T-helper 2 cell treated with Interferon-gamma antibody and Interleukin-4, amounts not matched to agents 100 ng/mL and 5 ng/mL, for 36 hours (primary cell): ENCODE data around the gene DPYSL4. TPM values are rescaled to one million over a fixed set of nuclear protein-coding genes. Genes with fewer than 3 reads are reported as not detected.

ENCODE experiments used
- intact Hi-C: fragments of 100-400 bp; cut with micrococcal nuclease; formaldehyde crosslinking; loops from one replicate; pipeline ENCODE4 v1.15.1; 2023
- total RNA-seq: library from RNA; stranded (reverse); gene quantifications from 2 replicates; pipeline ENCODE4 v1.2.3, GENCODE V29; 2022

DPYSL4 gene
- total RNA-seq, 1 donor from 2014 or later = 11.1 TPM

DNA sequence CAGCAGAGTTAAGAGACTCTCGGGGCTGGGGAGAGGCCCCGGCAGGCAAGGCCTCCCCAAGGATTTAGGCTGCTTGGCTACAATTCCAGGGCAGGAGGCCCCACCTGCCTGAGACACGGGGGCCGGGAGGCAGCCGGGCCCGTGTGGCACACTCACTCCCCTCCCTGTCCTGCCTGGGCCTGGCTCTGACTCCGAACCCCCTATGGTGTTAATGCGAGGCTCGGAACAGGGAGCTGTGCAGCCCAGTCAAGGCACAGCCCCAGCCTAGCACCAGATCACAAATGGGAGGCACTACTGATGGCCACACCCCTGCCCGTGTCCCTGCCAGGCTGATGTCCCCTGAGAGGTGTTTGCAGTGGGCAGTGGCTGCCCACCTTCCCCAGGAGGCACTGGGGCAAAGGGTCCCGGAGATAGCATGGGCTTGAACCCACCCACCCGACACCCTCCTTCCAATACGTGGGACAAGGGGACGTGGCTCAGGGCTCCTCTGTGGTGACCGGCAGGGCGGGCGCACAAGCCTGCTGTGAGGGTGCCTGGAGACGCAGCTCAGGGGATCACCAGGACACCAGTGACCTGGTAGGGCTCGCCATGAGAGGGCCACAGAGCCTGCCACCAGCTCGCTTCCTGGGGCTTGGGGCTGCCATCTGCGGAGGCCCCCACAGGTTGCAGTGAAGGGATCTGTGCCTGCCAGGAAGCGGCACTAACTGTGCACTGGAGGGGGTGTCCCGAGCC is 37.0 kb downstream of the DPYSL4 start:
- intact Hi-C loops = loop anchor here (1.0 to 5.0 kb wide), 3 partner anchors 109 to 230 kb away; partner anchors contain the start of gene LRRC27

DNA sequence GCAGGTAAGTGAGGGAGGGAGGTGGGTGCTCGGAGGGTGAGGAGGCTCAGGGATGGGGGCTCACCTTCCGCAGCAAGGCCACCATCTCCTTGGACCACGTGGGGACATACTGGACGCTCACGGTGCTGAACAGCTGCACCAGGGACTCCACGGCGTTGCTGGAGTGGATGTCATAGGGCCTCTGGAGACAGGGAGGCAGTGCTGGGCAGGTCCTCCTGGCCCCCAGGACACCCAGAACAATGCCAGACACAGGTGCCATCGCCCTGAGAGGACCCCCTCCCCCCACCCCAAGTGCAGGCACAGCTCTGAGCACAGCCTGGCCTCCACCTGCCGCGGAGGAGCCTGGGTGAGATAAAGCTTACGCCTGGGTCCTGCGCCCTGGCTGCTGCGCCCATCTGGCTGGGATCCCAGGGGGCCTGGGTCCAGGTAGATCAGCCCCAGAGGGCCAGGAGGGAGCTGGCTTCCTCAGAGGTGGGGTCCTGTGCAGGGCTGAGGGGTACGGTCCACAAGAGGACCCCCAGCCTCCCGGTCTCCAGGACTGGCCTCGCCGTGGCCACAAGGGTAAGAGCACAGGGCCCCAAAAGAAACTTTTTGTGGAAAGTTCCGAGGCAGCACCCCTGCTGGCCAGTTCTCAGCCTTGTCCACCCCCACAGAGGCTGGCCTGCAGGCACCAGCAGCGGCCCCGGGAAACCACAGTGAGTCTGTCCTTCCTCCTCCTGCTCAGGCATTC is 37.8 kb downstream of the DPYSL4 start:
- intact Hi-C loops = loop anchor here (5.0 kb wide), 1 partner anchor 108 kb away; the partner anchor contains the start of gene LRRC27

DNA sequence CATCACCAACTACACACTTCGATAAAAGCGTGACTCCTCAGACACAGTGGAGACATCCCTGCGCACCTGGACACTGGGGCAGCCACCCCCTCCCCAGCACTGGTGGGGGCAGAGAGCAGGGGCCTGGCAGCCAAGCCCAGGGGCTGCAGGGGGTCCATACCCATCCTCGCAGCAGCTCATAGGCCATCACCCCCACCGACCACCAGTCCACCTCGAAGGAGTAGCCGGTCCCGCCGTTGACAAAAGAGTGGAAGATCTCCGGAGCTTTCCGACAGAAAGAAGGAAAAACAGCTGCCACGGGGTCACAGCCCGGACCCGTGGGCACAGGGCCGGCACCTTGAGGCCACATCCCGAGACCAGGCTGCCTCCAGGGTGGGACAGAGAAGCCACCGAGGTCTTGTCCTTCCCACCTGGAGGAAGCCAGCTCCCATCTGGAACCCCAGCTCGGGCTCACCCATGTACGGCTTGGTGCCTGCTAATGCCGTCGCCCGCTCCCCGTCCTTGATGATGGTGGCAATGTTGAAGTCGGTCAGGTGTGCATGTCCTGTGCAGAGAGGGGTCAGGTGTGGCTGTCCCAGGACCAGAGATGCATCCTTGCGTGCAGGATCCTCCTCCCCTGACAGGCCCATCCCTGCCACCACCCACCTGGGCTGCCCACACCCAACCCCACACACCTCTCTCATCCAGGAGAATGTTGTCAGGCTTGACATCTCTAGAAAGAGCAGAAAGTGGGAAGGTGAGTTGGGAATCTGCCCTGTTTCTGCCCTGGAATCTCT is 38.5 kb downstream of the DPYSL4 start:
- intact Hi-C loops = no loop called here

DNA sequence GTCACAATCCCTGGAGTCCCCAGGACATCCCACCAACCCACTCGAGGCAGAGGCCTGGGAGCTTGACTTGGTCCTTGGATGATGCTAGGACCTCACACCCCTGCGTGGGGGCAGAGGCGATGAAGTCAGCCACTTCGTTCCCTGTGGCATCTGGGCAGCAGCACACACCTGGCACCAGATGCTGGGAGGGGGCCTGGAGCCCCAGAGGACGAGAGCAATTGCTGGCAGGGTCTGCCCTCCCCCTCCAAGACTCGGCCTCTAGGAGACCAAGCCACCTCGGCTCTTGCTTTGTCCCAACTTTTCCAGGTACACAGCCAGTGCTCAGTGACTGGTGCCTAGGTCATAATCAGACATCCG is 39.1 kb downstream of the DPYSL4 start:
- intact Hi-C loops = no loop called here

DNA sequence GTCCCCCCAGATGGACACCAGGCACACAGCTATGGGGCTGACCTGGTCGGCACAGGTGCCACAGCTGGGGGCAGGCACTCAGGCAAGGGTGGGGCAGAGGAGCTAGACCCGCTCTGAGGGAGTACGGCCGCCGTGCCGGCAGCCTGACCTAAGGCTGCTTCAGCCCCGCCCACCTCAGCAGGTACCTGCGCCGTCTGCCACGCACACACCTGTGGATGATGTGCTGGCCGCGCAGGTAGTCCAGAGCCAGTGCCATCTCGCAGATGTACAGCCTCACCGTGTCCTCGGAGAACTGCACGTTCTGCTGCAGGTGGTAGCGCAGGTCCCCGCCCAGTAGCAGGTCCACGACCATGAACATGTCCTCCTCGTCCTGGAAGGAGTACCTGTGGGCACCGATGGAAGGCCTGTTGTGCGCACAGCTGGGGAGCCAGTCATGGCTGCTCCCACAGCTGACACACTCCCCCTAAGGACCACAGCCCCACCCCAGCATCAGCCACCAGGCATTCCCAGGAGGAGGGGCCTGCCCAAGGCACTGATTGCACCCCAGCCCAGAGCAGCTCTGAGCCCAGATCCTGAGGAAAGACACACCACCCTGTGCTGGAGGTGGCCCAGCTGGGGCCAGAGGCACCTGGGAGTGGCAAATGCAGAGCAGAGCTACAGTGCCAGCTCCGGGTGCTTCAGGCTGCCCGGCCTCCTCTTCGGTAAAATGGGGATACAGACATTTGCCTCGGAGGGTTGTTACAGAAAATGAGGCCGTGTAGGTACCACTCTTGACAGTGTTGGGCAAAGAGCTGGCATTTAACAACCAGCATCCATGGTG is 40.0 kb downstream of the DPYSL4 start:
- intact Hi-C loops = no loop called here

DNA sequence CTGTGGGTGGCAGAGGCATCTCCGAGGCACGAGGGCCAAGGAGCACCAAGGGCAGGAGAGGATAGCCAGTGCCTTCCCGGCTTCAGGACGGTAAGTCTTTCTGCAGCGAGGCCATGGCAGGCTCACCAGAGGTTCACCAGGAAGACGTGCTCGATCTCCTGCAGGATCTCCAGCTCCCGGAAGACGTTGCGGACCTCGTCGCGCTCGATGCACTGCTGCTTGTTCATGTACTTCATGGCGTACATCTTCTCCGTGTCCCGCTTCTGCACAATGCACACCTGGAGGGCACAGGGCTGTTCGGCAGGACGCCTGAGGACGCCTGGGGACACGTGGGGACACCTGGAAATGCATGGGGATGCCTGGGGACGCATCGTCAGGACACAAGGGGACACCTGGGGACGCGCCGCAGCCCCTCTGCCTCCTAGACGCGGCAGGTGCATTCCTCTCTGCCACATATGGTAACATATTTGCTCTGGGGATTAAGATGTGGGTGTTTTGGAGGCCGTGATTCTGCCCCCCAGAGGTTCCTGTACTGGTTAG is 41.2 kb downstream of the DPYSL4 start:
- intact Hi-C loops = no loop called here

DNA sequence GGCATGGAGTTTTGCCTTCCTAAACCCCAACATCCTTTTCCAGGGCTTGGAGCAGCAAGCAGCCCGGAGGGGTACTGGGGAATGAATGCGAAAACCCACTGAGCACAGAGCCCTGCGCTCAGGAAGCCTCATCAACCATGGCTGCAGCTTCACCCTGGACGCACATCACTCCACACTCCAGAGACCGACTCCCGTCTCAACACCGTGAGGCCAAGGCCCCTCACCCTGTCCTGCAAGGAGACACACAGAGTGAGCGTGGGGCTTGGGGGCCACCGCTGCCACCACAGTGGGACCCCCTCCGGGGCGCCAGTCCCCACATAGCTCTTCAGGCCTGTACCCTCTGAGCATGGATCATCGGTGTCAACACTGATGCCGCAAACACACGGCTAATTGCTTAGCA is 41.9 kb downstream of the DPYSL4 start:
- intact Hi-C loops = no loop called here

DNA sequence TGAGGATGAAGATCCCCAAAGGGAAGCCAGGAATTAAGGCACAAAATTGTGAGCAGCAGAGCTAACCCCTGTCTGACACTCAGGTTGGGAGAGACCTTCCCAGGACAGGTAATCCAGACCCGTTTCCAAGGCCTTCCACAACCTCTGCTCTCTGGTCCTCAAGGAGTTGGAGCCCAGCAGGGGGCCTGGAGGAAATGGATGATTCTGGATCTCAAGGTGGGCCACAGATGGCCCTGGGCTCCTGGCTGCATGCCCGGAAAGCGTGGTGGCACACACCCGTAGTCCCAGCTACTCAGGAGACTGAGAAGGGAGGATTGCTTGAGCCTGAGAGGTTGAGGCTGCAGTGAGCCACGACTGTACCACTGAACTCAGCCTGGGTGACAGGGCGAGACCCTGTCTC is 42.3 kb downstream of the DPYSL4 start:
- intact Hi-C loops = no loop called here

DNA sequence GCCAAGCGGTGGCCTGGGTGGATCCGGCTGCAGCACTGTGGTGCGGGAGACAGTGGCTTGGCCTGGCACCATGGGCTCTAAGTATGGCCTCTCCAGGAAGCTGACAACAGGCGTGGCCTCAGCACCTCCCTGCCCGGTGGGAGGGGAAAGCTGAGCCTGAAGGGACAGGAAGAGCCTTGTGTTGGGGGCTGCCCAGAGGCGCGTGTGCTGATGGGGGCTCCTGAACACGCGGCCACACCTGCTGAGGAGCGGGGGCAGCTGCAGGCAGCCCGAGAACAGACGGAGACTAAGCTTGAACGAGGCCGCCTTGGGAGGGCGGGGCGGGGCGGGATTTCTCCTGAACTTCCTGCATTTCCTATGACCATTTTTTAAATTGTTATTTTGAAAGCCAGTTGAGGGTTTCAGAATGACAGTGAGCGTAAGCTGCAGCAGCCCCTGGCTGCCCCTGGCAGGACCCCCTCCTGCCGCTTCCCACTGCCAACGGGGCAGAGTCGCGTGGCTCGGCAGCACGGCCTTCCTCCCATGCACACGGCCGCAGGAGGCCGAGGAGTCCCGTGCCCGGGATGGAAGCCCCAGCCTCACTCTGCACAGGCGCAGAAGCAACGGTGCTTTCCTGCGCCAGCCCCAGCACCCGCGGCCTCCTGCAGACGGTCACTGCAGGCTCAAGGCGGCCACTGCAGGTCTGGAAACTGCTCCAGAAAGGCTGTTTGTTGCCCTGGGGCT is 43.2 kb downstream of the DPYSL4 start:
- intact Hi-C loops = no loop called here

DNA sequence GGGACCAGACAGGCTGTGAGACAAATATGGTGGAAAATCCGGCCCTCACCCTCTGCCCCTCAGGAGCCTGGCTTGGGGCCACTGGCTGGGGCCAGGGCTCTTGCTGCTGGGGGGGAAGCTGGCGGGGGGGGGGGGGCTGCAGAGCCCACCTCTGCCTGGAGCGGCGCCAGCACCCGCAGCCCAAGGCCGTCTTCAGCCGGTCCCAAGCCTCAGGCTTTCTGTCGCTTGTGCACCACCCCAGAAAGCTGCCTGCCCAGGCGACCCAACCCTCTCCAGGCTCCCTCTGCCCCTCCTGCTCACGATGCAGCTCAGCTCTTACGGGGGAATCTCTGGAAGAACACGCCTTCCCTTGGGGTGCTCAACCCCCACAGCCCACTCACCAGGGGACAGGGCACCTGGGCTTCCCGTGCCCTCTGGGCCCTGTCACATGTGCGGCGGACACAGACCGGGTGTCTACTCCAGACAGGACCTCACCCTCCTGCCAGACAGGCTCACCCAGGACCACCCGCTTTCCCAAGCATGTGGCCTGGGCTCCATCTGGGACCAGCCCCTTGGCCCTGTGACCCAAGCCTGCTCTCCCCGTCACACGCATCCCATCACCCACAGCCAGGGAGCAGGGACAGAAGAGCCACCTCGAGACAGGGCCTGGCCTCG is 43.9 kb downstream of the DPYSL4 start:
- intact Hi-C loops = no loop called here

DNA sequence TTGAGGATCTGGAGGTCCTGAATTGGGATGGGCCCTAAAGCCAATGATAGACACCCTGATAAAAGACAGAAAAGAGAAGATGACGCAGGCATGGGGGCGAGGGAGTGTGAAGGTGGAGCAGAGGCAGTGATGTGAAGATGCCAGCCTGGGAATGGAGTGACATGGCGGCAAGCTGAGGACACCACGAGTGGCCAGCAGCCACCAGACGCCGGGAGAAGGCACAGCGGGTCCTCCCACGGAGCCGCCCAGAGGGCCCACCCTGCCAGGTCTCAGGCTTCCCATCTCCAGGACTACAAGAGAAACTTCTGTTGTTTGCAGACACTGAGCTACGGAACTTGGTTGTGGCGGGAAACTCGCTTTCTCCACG is 44.9 kb downstream of the DPYSL4 start:
- intact Hi-C loops = no loop called here

DNA sequence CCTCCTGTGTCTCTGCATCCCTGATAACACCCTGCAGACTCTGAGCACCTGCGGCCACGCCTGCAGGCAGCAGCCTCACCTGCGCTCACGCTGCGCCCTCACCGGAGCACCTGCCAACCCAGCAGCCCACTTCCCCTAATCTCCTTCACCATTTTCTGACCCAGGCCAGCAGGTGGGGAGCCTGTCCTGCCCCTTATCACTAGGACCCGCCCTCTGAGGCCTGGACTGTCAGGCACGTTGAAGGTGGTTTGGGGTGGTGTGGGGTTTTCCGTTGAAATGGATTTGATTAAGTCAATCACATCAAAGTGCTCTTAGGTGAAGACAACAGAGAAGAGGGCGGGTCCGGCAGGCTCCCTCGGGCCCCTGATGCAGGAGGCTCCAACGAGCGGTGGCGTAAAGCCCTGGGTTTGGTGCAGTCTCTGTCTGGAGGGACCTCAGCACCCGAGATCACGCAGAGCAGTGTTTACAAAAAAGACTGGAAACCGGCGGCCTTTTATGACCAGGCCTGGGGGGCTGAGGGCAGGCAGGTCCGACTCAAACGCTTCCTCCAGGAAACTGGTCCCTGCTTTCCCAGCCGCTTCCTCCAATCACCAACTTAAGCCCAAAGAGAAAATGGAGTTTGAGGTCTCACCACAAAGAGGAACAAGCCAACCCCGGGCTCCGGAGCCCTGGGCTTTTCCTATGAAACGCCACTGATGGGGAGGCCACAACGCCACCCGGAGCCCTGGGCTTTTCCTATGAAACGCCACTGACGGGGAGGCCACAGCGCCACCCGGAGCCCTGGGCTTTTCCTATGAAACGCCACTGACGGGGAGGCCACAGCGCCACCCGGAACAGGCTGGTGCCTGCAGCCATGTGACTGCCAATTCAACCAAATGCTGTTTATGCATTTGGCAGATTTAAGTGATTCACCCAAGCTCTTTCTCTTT is 45.5 kb downstream of the DPYSL4 start:
- intact Hi-C loops = no loop called here

DNA sequence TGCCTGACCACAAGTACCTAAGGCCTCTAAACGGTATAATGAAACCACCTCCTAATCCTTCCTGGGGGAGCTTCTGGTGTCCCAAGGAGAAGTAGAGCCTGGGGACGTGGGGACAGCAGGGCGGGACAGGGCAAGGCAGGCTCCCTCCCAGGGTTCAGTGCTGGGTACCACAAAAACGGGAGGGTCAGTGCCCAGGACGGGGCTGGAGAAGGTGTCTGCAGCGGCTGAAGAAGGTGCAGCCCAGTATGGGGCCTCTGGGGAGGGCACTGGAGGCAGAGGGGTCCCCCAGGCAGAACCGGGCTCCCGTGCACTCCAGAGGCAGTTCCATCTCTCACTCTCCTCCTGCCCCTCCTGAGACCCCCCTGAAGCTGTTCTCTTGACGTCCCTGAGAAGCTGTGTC is 46.2 kb downstream of the DPYSL4 start:
- intact Hi-C loops = no loop called here

DNA sequence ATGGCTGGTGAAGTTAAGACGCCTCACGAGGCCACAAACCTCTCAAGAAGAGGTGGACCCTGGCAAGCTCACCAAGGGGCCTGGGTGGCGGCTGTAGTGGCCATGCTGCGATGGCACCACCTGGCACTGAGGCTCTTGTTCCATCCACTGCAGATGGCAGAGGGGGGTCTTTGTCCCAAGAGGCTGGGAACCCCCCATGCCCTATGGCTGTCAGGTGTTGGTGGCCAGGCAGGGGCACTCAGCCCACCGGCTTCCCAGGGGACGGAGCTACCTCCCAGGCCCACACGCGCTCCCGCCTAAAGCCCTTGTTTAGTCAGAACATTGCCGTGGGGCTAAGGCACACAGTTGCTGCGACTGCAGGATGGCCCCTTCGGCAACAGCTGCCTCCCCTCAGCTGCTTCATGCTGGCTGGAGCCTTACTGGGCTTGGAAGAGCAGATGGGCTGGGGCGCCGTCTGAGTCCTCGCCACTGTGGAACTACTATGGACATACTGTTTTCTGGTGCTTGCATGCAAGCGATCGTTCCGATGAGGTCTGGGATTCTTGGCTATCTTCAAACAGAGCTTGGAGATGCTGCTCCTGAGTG is 46.8 kb downstream of the DPYSL4 start:
- intact Hi-C loops = no loop called here

DNA sequence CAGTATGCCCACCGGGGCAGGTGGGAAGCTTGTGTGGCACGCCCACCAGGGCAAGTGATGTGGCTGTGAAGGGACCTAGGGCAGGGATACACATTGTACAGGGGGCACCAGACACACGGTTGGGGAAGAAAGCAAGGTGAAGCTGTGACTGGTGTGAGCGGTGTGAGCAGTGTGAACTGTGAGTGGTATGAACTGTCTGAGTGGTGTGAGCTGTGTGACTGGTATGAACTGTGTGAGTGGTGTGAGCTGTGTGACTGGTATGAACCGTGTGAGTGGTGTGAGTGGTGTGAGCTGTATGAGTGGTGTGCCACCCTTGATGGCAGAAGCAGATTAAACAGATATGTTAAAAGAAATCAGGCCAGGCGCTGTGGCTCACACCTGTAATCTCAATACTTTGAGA is 48.1 kb downstream of the DPYSL4 start:
- intact Hi-C loops = no loop called here

DNA sequence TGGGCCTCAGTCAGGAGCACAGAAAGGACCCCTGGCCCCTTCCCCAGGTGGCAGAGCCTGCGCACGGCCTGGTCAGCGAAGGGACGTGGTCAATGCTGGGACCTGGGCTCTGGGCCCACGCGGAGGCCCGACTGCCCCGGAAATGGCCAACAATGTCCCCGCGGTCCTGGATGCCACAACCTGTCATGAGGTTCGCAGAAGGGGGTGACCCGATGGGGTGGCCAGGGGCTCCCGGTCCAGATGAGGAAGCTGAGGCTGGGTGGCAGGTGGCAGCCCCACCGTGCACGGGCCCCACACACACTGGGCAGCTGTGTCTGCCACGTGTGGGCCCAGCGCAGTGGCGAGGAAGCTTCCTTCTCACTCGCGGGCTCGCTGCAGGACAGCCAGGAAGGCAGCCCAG is 49.4 kb downstream of the DPYSL4 start:
- intact Hi-C loops = no loop called here

DNA sequence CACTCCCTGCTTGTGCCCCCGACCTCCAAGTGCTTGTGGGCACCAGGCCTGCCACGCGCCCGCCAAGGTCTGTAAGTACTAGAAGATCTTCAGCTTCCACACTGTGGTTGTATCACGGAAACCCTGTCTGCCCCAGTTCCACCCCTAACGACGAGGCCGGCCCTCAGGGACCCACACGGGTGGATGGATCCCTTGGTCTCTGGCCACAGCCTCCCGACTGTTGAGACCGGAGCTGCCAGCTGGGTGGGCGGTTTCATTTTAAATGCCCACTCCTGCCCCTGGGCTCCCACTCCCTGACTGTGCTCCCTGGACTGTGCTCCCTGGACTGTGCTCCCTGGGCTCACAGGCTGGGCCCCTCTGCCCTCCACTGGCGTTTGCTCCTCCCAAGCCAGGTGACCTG is 50.1 kb downstream of the DPYSL4 start:
- intact Hi-C loops = no loop called here

DNA sequence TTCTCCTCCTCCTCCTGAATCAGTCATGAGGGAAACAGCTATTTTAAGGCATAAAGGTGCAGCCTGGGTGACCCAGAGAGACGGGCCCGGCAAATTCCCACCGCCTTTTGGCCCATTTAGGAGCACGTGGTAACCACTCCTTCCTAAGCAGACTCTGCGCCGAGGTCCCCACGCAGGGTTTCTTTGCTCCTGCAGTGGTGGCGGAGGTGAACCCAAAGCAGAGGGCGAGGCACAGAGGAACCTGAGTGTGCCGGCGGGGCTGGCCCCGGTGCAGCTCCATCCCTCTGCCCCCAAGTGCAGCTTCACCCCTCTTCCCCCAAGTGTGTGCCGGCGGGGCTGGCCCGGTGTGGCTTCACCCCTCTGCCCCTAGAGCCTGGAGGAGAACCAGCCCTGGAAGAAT is 50.6 kb downstream of the DPYSL4 start:
- intact Hi-C loops = no loop called here
